Trophoblast cell (in vitro differentiated cells and primary cell): ENCODE measurements around the gene DOCK2.

Experiments
- DNase-seq, 2 donors: peaks; one replicate each; pipeline ENCODE4 v3.0.0-alpha.2; 2016
- H2AFZ ChIP-seq: 2 replicates; pipeline ENCODE4 v1.6.1; 2013; ENCODE audit warnings: low read length, moderate library complexity, mild to moderate bottlenecking; ENCODE audit not compliant: insufficient read depth, poor library complexity
- H2AK5ac ChIP-seq: 2 replicates; pipeline ENCODE4 v1.6.1; 2013; ENCODE audit warnings: mild to moderate bottlenecking, low read length
- H2BK120ac ChIP-seq: 2 replicates; pipeline ENCODE4 v1.6.1; 2013; ENCODE audit warnings: low read length, mild to moderate bottlenecking, moderate library complexity; ENCODE audit not compliant: insufficient read depth, poor library complexity
- H2BK12ac ChIP-seq: 2 replicates; pipeline ENCODE4 v1.6.1; 2013; ENCODE audit warnings: mild to moderate bottlenecking, low read length, moderate library complexity
- H2BK5ac ChIP-seq: 2 replicates; pipeline ENCODE4 v1.6.1; 2013; ENCODE audit warnings: low read length, low read depth, moderate library complexity, mild to moderate bottlenecking; ENCODE audit not compliant: poor library complexity
- H3K14ac ChIP-seq: 2 replicates; pipeline ENCODE4 v1.6.1; 2013; ENCODE audit warnings: mild to moderate bottlenecking, low read length
- H3K18ac ChIP-seq: 2 replicates; pipeline ENCODE4 v1.6.1; 2013; ENCODE audit warnings: mild to moderate bottlenecking, low read length
- H3K23ac ChIP-seq: 2 replicates; pipeline ENCODE4 v1.6.1; 2013; ENCODE audit warnings: low read length
- H3K27ac ChIP-seq: 2 replicates; pipeline ENCODE4 v1.5.1; 2013; ENCODE audit warnings: low read depth, mild to moderate bottlenecking, inconsistent platforms, low read length, moderate library complexity
- H3K27me3 ChIP-seq: 2 replicates; pipeline ENCODE4 v1.6.1; 2013; ENCODE audit warnings: inconsistent platforms, mild to moderate bottlenecking, low read length, moderate library complexity; ENCODE audit not compliant: insufficient read depth
- H3K36me3 ChIP-seq, 2 experiments: 1 replicate in 1 of 2; 2 replicates in 1 of 2; pipeline ENCODE4 v1.6.1; 2013; ENCODE audit warnings: low read length in 2 of 2, mild to moderate bottlenecking in 2 of 2, moderate library complexity in 1 of 2; ENCODE audit not compliant: insufficient read depth in 2 of 2, control insufficient read depth in 1 of 2
- H3K4ac ChIP-seq: 2 replicates; pipeline ENCODE4 v1.6.1; 2013; ENCODE audit warnings: low read depth, mild to moderate bottlenecking, low read length, moderate library complexity
- H3K4me1 ChIP-seq, 2 experiments: 1 replicate in 1 of 2; 2 replicates in 1 of 2; pipeline ENCODE4 v1.6.1; 2013; ENCODE audit warnings: low read length in 2 of 2, mild to moderate bottlenecking in 2 of 2, moderate library complexity in 1 of 2; ENCODE audit not compliant: insufficient read depth in 2 of 2, control insufficient read depth in 1 of 2
- H3K4me2 ChIP-seq: 2 replicates; pipeline ENCODE4 v1.6.1; 2013; ENCODE audit warnings: inconsistent platforms, mild to moderate bottlenecking, low read length, moderate library complexity
- H3K4me3 ChIP-seq: 2 replicates; pipeline ENCODE4 v1.5.1; 2013; ENCODE audit warnings: mild to moderate bottlenecking, low read depth, low read length, inconsistent platforms
- H3K79me1 ChIP-seq: one replicate; pipeline ENCODE4 v1.6.1; 2013; ENCODE audit warnings: low read length
- H3K79me2 ChIP-seq: 2 replicates; pipeline ENCODE4 v1.6.1; 2013; ENCODE audit warnings: low read length, mild to moderate bottlenecking; ENCODE audit not compliant: control insufficient read depth, insufficient read depth, poor library complexity
- H3K9ac ChIP-seq: 2 replicates; pipeline ENCODE4 v1.6.1; 2013; ENCODE audit warnings: mild to moderate bottlenecking, low read length
- H3K9me3 ChIP-seq: 2 replicates; pipeline ENCODE4 v1.6.1; 2013; ENCODE audit warnings: low read depth, mild to moderate bottlenecking, control low read depth, inconsistent platforms, low read length; ENCODE audit not compliant: insufficient read depth
- H4K12ac ChIP-seq: 2 replicates; pipeline ENCODE4 v1.6.1; 2013; ENCODE audit warnings: low read depth, mild to moderate bottlenecking, low read length, moderate library complexity
- H4K8ac ChIP-seq: 2 replicates; pipeline ENCODE4 v1.6.1; 2013; ENCODE audit warnings: low read depth, mild to moderate bottlenecking, low read length, moderate library complexity
- H4K91ac ChIP-seq: one replicate; pipeline ENCODE4 v1.6.1; 2013; ENCODE audit warnings: low read depth, mild to moderate bottlenecking, low read length, moderate library complexity
- WGBS: extraction: QIAGEN DNeasy Blood & Tissue Kit; methylation state at CpG from one replicate; pipeline ENCODE4 v1.1.7; 2013; ENCODE audit warnings: missing lambda C conversion rate; ENCODE audit not compliant: insufficient read length, insufficient coverage; ENCODE audit errors: extremely low coverage; 5-methylcytosine and 5-hydroxymethylcytosine counted together

DOCK2 gene

DNA sequence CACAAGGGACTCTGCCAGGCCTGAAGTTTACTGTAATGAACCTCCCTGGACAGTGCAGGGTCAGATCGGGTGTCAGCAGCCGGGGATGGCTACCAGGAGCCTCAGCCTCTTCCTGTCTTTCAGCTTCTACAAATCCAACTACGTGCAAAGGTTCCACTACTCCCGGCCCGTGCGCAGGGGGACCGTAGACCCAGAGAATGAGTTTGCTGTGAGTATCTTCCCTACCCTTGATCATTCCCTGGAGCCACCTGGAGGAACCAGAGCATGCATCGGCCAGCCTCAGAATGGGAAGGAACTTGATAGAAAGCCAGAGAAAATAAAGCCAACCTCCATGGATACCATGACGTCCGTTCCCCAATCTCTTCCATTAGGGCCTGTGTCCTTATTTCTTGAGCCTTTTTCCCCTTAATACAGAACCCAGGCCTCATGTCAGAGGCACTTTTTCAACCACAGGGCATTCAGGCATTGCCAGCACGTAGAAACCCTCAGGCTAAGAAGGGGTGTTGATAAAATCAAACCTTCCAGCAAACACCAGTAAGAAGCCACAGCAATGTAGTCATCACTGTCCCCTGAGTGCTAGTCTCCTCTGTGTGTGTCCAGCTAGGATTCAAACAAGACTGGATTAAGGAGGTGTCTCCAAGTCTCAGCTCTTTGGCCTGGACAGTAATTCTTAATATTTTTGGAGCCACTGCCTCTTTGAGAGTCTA is 419.6 kb downstream of the DOCK2 start:
- no peak overlapping the region for H3K14ac ChIP-seq
- no peak overlapping the region for H3K23ac ChIP-seq
- no peaks in the 10 kb centered on the region for H3K79me1 ChIP-seq
- H2BK5ac ChIP-seq: no peak overlapping the region
- H3K9ac ChIP-seq: no peak overlapping the region
- H3K4me2 ChIP-seq: no peak overlapping the region
- no peak overlapping the region for H2AK5ac ChIP-seq
- no peaks in the 10 kb centered on the region for H3K9me3 ChIP-seq
- peak; percentile 62 to 91 for DNase-seq
- H2BK12ac ChIP-seq: no peak overlapping the region
- no peak overlapping the region for H3K27ac ChIP-seq
- H3K4ac ChIP-seq: no peak overlapping the region
- H2BK120ac ChIP-seq: no peak overlapping the region
- H3K4me3 ChIP-seq: no peak overlapping the region
- H4K12ac ChIP-seq: no peak overlapping the region
- no peaks in the 10 kb centered on the region for H3K36me3 ChIP-seq
- H2AFZ ChIP-seq: no peak overlapping the region
- H3K18ac ChIP-seq: no peak overlapping the region
- H4K8ac ChIP-seq: no peak overlapping the region
- no peaks in the 10 kb centered on the region for H3K79me2 ChIP-seq
- no peak overlapping the region for H4K91ac ChIP-seq
- H3K4me1 ChIP-seq: peaks cover 4 to 5% of the 10 kb centered on the region in 2 experiments
- H3K27me3 ChIP-seq: no peaks in the 10 kb centered on the region
- no CpG with 5 or more reads among the region's 11 CpGs for WGBS

DNA sequence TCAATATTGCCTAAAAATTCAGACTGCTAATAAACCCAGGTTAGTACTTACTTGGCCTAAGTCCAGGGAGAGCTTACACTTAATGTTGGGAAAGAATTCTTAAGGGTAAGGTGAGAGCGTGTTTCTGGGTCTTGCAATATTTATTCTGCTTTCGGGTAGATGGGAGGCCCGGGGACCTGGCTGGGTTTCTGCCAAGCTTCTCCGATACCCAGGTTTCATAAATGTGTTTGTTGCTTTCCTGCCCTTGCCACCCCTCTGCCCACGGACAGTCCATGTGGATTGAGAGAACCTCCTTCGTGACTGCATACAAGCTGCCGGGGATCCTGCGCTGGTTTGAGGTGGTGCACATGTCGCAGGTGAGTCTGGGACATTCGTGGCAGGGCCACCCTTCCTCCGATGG is 420.2 kb downstream of the DOCK2 start:
- H3K23ac ChIP-seq: no peak overlapping the region
- H3K4me1 ChIP-seq: peaks cover 4 to 5% of the 10 kb centered on the region in 2 experiments
- H3K14ac ChIP-seq: no peak overlapping the region
- H3K18ac ChIP-seq: no peak overlapping the region
- H4K8ac ChIP-seq: no peak overlapping the region
- no peak overlapping the region for H2BK5ac ChIP-seq
- H3K79me2 ChIP-seq: no peaks in the 10 kb centered on the region
- H3K36me3 ChIP-seq: no peaks in the 10 kb centered on the region
- H2BK120ac ChIP-seq: no peak overlapping the region
- WGBS: no CpG with 5 or more reads among the region's 11 CpGs
- H3K9me3 ChIP-seq: no peaks in the 10 kb centered on the region
- no peaks in the 10 kb centered on the region for H3K27me3 ChIP-seq
- no peak overlapping the region for H3K27ac ChIP-seq
- H2AFZ ChIP-seq: no peak overlapping the region
- H3K4ac ChIP-seq: no peak overlapping the region
- H2AK5ac ChIP-seq: no peak overlapping the region
- no peak overlapping the region for H3K9ac ChIP-seq
- H4K91ac ChIP-seq: no peak overlapping the region
- H3K79me1 ChIP-seq: no peaks in the 10 kb centered on the region
- no peak overlapping the region for H3K4me3 ChIP-seq
- no peak for DNase-seq
- no peak overlapping the region for H3K4me2 ChIP-seq
- H4K12ac ChIP-seq: no peak overlapping the region
- H2BK12ac ChIP-seq: no peak overlapping the region

DNA sequence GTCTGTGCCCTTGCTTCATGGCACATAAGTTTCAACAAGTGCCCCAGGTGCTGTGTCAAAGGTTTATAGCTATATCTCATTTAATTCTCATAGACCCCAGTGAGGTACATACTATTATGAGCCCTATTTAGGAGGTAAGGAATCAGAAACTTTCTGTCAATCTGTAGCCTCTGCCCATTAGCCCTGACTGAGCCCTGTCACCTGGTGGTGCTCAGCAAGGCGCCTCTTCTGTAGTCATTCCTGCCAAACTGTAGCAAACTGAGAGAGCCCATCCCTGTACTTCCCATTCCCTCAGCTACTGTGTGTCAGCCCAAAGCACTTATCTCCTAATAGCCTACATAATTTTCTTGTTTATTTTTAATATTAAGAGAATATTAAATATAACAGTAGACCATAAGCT is 422.1 kb downstream of the DOCK2 start:
- Histone ChIP-seq H2BK12ac (no peak overlapping the region), H3K18ac (no peak overlapping the region), H4K91ac (no peak overlapping the region), H2BK5ac (no peak overlapping the region), H2AK5ac (no peak overlapping the region), H3K4me2 (no peak overlapping the region), H3K4ac (no peak overlapping the region), H3K27me3 (no peaks in the 10 kb centered on the region), H3K14ac (no peak overlapping the region), H2BK120ac (no peak overlapping the region), H4K8ac (no peak overlapping the region), H3K79me2 (no peaks in the 10 kb centered on the region), H2AFZ (no peak overlapping the region), H3K9me3 (no peaks in the 10 kb centered on the region), H3K4me3 (no peak overlapping the region), H3K27ac (no peak overlapping the region), H3K23ac (no peak overlapping the region), H3K9ac (no peak overlapping the region), H4K12ac (no peak overlapping the region), H3K4me1 (peaks cover 4 to 5% of the 10 kb centered on the region in 2 experiments), H3K36me3 (no peaks in the 10 kb centered on the region), H3K79me1 (no peaks in the 10 kb centered on the region)
- no peak for DNase-seq
- no CpG with 5 or more reads among the region's 1 CpG for WGBS

DNA sequence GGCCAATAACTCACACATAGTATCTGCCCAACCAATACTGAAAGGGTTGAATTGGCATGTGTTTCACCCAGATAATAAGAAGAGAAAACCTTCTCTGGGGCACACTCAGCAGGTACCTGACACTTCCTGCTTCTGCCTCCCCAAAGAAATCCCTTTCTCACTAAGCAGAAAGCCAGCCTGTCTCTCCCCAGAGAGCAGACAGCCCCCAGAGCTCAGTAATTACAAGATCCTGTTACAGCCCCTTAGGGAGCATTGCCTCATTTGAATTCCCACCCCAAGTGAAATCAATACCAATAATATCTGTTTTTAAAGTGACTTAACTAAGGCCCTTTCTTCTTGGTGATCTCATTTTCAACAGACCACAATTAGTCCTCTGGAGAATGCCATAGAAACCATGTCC is 430.1 kb downstream of the DOCK2 start:
- DNase-seq: no peak
- Histone ChIP-seq H3K27me3 (no peaks in the 10 kb centered on the region), H4K8ac (no peak overlapping the region), H4K91ac (no peak overlapping the region), H3K14ac (no peak overlapping the region), H3K4me2 (no peak overlapping the region), H2AFZ (no peak overlapping the region), H2BK120ac (no peak overlapping the region), H3K4me3 (no peak overlapping the region), H2BK12ac (no peak overlapping the region), H3K27ac (no peak overlapping the region), H3K36me3 (no peaks in the 10 kb centered on the region), H2AK5ac (no peak overlapping the region), H2BK5ac (no peak overlapping the region), H3K79me2 (no peaks in the 10 kb centered on the region), H3K4ac (no peak overlapping the region), H4K12ac (no peak overlapping the region), H3K9ac (no peak overlapping the region), H3K4me1 (no peaks in the 10 kb centered on the region), H3K79me1 (no peaks in the 10 kb centered on the region), H3K18ac (no peak overlapping the region), H3K9me3 (no peaks in the 10 kb centered on the region), H3K23ac (no peak overlapping the region)
